Heart left ventricle (tissue), 13 donors: ENCODE measurements around the gene MS4A10.

Experiments
- POLR2A ChIP-seq, 2 donors: fragments of 450-650 bp; IDR thresholded peaks; one replicate each; pipeline ENCODE4 v1.6.1; 2017; ENCODE audit warnings: antibody characterized with exemption in 2 of 2, mild to moderate bottlenecking in 2 of 2, moderate library complexity in 2 of 2
- TF ChIP-seq, protein P1 (sequence below), 12 donors: fragments of 200-600 bp; sonication (generic) in 4 of 12; IDR thresholded peaks; one replicate each; pipeline versions ENCODE4 v1.5.0 to v1.8.0; 2018 to 2022; ENCODE audit warnings: antibody characterized with exemption in 12 of 12, mild to moderate bottlenecking in 5 of 12
- donor health status: ischemic (EF 13 %, LVEDD 7.1; RV severe dilation, severe dysfunction).
- donor health status: DM: no; HTN: yes; CAD: no.
- donor health status: DM: no; HTN: no; CAD: no.
- donor health status: ischemic (EF 25% LVEDD 6.9; RV normal size, moderate dysfunction).
- donor health status: ischemic (EF 25% LVEDD 5.7; RV mildly dilated, moderate dysfunction).
- donor health status: ischemic (EF 35%, LVEDD 5.7; RV mildly dilated, moderate dysfunction).
- donor health status: nonischemic (EF 11% LVEDD 7.7; RV severe dilation, severe dysfunction).
- donor health status: DM: yes; HTN: yes; CAD: no.
- donor health status: PGD.
- donor health status: ischemic (EF 29% LVEDD 5.4; RV normal size, mild dysfunction).
- donor health status: nonischemic (EF 23%, LVEDD 6.1; RV moderate dilation, normal function).

DNA sequence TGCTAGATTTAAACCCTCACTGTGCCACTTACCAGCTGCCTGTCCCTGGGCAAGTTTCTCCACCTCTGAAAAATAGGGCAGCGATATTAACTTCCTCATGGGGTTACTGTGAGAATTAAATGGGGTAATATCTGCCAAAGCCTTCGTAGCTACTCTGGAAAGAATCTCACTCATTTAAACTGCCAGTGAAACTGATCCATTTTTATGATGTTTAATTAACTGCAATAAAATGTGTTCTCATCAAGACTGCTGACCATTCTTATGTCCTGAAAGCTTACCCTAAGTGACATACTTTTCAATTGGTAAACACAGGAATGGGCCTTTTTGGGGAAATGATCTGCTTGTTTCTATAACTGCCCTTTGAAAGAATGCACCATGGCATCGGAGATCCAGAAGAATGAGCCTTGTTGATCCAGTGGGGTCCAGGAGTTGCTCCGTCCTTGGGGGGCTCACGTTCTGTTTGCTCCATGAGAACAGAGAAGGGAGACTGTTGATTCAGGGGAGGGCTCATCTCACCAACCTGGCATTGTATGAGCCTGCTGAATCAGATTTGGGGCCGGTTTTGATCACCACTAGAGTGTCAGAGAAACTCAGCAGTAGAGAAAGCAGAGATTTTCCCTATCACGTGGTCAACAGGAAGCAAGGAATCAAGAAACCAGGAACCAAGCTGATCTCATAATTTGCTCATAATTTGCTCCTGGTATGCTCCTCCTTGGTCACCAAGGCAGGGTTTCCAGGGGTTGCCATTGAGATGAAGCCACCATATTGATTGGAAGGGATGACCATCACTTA is 49.8 kb downstream of the MS4A10 start:
- TF ChIP-seq, protein P1, sequence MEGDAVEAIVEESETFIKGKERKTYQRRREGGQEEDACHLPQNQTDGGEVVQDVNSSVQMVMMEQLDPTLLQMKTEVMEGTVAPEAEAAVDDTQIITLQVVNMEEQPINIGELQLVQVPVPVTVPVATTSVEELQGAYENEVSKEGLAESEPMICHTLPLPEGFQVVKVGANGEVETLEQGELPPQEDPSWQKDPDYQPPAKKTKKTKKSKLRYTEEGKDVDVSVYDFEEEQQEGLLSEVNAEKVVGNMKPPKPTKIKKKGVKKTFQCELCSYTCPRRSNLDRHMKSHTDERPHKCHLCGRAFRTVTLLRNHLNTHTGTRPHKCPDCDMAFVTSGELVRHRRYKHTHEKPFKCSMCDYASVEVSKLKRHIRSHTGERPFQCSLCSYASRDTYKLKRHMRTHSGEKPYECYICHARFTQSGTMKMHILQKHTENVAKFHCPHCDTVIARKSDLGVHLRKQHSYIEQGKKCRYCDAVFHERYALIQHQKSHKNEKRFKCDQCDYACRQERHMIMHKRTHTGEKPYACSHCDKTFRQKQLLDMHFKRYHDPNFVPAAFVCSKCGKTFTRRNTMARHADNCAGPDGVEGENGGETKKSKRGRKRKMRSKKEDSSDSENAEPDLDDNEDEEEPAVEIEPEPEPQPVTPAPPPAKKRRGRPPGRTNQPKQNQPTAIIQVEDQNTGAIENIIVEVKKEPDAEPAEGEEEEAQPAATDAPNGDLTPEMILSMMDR (IDR thresholded peaks at IDR 0.05) = no peak
- TF ChIP-seq POLR2A (IDR thresholded peaks at IDR 0.05) = no peak
